ENCODE results near the gene NRL. TPM values are rescaled to one million over a fixed set of nuclear protein-coding genes. Genes with fewer than 3 reads are reported as not detected.

NRL gene
- total RNA-seq, 4 donors from 2014 or later = 1.8 to 3.3 (median 3.0) TPM

DNA sequence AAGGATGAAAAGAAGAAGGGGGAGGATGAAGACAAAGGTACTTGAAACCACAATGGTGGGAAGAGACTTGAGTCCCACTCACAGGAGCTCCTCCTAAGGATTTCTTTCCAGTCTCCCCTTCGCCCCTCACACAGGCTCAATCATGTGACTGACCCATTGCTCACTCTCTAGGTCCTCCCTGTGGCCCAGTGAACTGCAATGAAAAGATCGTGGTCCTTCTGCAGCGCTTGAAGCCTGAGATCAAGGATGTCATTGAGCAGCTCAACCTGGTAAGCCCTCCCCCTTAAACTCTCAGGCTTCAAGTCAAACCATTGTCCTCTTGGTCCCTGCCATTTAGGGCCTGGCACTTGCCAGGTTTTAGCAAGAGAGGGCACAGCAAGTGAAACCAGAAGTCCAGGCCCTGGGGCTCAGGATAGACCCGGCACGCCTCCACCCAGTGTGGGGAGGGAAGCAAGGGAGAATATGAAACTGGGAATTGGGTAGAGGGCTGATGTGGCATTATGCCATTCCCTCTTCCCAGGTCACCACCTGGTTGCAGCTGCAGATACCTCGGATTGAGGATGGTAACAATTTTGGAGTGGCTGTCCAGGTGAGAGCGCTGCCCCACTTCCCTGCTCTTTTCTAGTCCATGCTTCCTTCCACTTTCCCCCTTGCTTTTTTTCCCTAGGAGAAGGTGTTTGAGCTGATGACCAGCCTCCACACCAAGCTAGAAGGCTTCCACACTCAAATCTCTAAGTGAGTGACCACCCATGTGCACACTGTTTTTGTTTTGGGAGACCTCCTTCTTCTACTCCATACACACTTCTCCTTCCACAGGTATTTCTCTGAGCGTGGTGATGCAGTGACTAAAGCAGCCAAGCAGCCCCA, 23.0 kb upstream of the NRL start:
- Histone ChIP-seq H3K27me3 (no peaks in the 10 kb centered on the region), H3K36me3 (peaks cover 10 to 25% (median 24%) of the 10 kb centered on the region in 4 donors), H3K4me3 (no peak overlapping the region), H3K4me1 (peaks cover 45 to 64% (median 58%) of the 10 kb centered on the region in 4 donors), H3K27ac (replicated peaks in 1 of 4) (peak overlapping the region; percentile 89 to 96 (median 92)), H3K9me3 (no peaks in the 10 kb centered on the region)
- 86% methylated on average over 8 of the region's 8 CpGs for WGBS
- no peak for TF ChIP-seq POLR2A (IDR thresholded peaks at IDR 0.05; ENCODE audit: low read depth)
- no peak for TF ChIP-seq EP300 (IDR thresholded peaks at IDR 0.05)
- no peak for TF ChIP-seq POLR2AphosphoS5 (IDR thresholded peaks at IDR 0.05)
- TF ChIP-seq, protein P1, sequence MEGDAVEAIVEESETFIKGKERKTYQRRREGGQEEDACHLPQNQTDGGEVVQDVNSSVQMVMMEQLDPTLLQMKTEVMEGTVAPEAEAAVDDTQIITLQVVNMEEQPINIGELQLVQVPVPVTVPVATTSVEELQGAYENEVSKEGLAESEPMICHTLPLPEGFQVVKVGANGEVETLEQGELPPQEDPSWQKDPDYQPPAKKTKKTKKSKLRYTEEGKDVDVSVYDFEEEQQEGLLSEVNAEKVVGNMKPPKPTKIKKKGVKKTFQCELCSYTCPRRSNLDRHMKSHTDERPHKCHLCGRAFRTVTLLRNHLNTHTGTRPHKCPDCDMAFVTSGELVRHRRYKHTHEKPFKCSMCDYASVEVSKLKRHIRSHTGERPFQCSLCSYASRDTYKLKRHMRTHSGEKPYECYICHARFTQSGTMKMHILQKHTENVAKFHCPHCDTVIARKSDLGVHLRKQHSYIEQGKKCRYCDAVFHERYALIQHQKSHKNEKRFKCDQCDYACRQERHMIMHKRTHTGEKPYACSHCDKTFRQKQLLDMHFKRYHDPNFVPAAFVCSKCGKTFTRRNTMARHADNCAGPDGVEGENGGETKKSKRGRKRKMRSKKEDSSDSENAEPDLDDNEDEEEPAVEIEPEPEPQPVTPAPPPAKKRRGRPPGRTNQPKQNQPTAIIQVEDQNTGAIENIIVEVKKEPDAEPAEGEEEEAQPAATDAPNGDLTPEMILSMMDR (IDR thresholded peaks at IDR 0.05) = no peak
- intact Hi-C loops (cut with DNase I) = no loop called here
- no peak for DNase-seq (ENCODE audit: extremely low spot score)

DNA sequence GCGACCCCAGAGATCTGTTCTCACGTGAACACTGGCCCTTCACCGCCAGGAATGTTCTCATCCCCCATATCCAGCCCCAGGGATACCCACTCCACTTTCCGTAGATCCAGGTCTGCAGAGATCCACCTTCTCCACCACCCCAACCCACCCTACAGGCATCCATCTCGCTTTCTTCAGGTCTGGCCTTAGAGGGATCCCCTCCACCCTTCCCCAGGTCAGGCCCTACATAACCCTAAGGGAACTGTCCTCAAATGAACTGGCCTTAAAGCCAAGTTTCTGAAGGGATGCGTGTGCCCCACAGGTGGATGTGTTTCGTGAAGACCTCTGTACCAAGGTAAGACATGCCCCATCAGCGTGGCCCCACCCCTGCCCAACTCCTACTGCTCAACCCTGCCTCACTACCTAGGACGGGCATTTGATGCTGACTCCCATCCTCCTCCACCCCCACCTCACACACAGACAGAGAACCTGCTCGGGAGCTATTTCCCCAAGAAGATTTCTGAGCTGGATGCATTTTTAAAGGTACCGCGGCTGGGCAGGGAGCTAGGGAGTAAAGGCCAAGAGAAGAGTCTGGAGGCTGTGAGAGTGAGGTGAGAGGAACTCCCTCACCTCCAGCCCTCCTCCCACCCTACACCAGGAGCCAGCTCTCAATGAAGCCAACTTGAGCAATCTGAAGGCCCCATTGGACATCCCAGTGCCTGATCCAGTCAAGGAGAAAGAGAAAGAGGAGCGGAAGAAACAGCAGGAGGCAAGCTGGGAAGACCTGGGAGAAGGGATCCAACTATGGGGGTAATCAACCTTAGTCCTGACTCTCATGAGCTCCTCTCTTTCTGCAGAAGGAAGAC, 22.2 kb upstream of the NRL start:
- no peak for DNase-seq (ENCODE audit: extremely low spot score)
- H3K36me3 ChIP-seq = peaks cover 10 to 25% (median 24%) of the 10 kb centered on the region in 4 donors
- WGBS = 50% methylated on average over 13 of the region's 13 CpGs
- H3K4me3 ChIP-seq = peak overlapping the region; percentile 75 to 99 (median 94)
- TF ChIP-seq POLR2AphosphoS5 (IDR thresholded peaks at IDR 0.05) (no peak), POLR2A (IDR thresholded peaks at IDR 0.05; ENCODE audit: low read depth) (no peak), EP300 (IDR thresholded peaks at IDR 0.05) (no peak)
- TF ChIP-seq, protein P1 (IDR thresholded peaks at IDR 0.05) = no peak
- intact Hi-C loops (cut with DNase I) = loop anchor here (1.0 kb wide), 1 partner anchor 23 kb away; the partner anchor contains the start of genes DCAF11 and NRL
- H3K27ac ChIP-seq (replicated peaks in 1 of 4) = peak overlapping the region; percentile 89 to 96 (median 92)
- H3K9me3 ChIP-seq = no peaks in the 10 kb centered on the region
- H3K4me1 ChIP-seq = peaks cover 46 to 56% (median 55%) of the 10 kb centered on the region in 4 donors
- H3K27me3 ChIP-seq = no peaks in the 10 kb centered on the region

DNA sequence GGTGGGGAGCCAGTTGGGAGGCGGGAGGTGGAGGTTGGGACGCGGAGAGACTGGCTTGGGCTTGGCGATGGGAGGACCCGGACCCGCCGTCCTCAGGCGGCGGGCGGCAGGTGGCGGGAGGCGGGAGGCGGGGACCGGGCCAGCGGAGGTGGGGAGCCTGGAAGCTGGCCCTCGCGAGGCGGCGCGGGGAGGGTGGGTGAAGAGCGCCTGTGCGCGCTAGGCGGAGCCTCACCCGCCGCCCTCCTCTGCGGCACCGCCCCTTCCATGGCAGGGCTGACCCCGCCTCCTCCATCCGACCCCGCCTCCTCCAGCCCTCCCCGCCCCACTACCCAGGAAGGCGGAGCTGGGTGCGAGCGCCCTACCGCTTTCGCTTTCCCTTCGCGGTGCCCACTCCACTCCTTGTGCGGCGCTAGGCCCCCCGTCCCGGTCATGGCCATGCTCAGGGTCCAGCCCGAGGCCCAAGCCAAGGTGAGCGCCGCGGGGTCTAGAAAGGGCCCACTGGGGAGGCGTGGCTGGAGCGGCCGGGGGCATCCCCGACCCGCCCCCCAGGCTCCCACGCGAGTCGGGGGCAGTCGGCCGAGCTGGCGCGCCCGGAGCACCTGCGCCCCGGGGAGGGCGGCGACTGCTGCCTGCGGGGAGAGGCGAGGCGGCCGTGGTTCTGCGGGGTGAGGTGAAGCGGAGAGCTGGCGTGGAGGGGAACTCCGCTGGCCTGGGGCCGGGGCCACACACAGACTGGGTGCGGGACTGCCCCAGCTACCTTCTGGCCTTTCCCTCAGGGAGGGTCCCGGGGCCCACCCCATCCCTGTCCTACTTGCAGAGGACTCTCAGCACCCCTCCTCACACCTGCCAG, 21.3 kb upstream of the NRL start, which contains the start of gene PSME1:
Gene PSME1 (plus strand): TSS at position 361 of the 850 bp plus-strand sequence. CDS start 69 bp downstream, at position 430.
- Histone ChIP-seq H3K27me3 (no peaks in the 10 kb centered on the region), H3K9me3 (no peaks in the 10 kb centered on the region), H3K36me3 (peaks cover 10 to 25% (median 24%) of the 10 kb centered on the region in 4 donors), H3K4me1 (peaks cover 53 to 63% (median 61%) of the 10 kb centered on the region in 4 donors), H3K27ac (replicated peaks in 1 of 4) (peak within 1 kb of the TSS; percentile 89 to 96 (median 92)), H3K4me3 (peak within 1 kb of the TSS; percentile 75 to 99 (median 94))
- intact Hi-C loops (cut with DNase I) = loop anchor here (1.0 kb wide), 1 partner anchor 22 kb away; the partner anchor contains the start of genes DCAF11 and NRL
- DNase-seq (ENCODE audit: extremely low spot score) = peak; percentile 97
- TF ChIP-seq POLR2A (IDR thresholded peaks at IDR 0.05; ENCODE audit: low read depth) (no peak), EP300 (IDR thresholded peaks at IDR 0.05) (no peak), POLR2AphosphoS5 (IDR thresholded peaks at IDR 0.05) (peak; percentile 78 to 89)
- TF ChIP-seq, protein P1 (IDR thresholded peaks at IDR 0.05) = peak in 2 of 3 experiments; percentile 2 to 26
- WGBS = under 1% methylated on average over 17 of the region's 75 CpGs

DNA sequence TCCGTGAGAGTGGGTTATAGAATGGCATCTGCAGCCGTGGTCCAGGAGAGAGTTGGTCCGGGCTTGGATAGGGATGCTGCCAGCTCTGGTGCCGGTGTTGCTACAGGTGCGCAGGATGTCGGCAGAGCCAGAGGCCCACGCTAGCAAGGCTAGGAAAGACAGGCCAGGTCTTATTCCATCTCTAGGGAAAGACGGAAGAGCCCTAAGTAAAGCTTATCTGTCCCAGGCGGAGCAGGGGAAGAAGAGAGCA, 20.8 kb upstream of the NRL start:
- peak overlapping the region; percentile 89 to 96 (median 92) for H3K27ac ChIP-seq (replicated peaks in 1 of 4)
- peaks cover 55 to 63% (median 57%) of the 10 kb centered on the region in 4 donors for H3K4me1 ChIP-seq
- no peak for DNase-seq (ENCODE audit: extremely low spot score)
- WGBS = 7% methylated on average over 9 of the region's 9 CpGs
- H3K36me3 ChIP-seq = peaks cover 10 to 25% (median 24%) of the 10 kb centered on the region in 4 donors
- H3K4me3 ChIP-seq = peak overlapping the region; percentile 75 to 99 (median 94)
- no peaks in the 10 kb centered on the region for H3K27me3 ChIP-seq
- intact Hi-C loops (cut with DNase I) = no loop called here
- TF ChIP-seq, protein P1 (IDR thresholded peaks at IDR 0.05) = no peak
- TF ChIP-seq POLR2AphosphoS5 (IDR thresholded peaks at IDR 0.05) (no peak), POLR2A (IDR thresholded peaks at IDR 0.05; ENCODE audit: low read depth) (no peak), EP300 (IDR thresholded peaks at IDR 0.05) (no peak)
- H3K9me3 ChIP-seq = no peaks in the 10 kb centered on the region

Data from esophagus muscularis mucosa (tissue), 4 donors.